ENCODE measurements around the gene PPP4R2.
"Not testable (repeated sequence)": the region's sequence is repeated elsewhere in the genome, so short reads cannot be mapped to it uniquely, and the experiment has no call there.

The PPP4R2 gene

GRCh38 chr3:73026760-73027113 is 30.1 kb downstream of the PPP4R2 start:
- DNase-seq: no peak

- DNase-seq: no peak
Measured at GRCh38 chr3:73028803-73029202, 32.2 kb downstream of the PPP4R2 start.

GRCh38 chr3:73029321-73029796 is 32.7 kb downstream of the PPP4R2 start:
- no peak for DNase-seq

GRCh38 chr3:73030073-73030597 is 33.5 kb downstream of the PPP4R2 start:
- no peak for DNase-seq

- DNase-seq: no peak
Measured at GRCh38 chr3:73031573-73032103, 35.0 kb downstream of the PPP4R2 start.

- no peak for DNase-seq
Measured at GRCh38 chr3:73036694-73037591, 40.3 kb downstream of the PPP4R2 start.

- no peak for DNase-seq
Measured at GRCh38 chr3:73041537-73041936, 44.9 kb downstream of the PPP4R2 start.

GRCh38 chr3:73043414-73043813 is 46.8 kb downstream of the PPP4R2 start:
- DNase-seq: no peak

- no peak for DNase-seq
Measured at GRCh38 chr3:73045391-73045790, 48.8 kb downstream of the PPP4R2 start.

- DNase-seq: no peak
Measured at GRCh38 chr3:73046195-73046594, 49.6 kb downstream of the PPP4R2 start.

- DNase-seq: no peak
Measured at GRCh38 chr3:73049319-73049718, 52.7 kb downstream of the PPP4R2 start.

- no peak for DNase-seq
Measured at GRCh38 chr3:73052857-73053256, 56.2 kb downstream of the PPP4R2 start.

GRCh38 chr3:73055583-73055982 is 59.0 kb downstream of the PPP4R2 start:
- no peak for DNase-seq

GRCh38 chr3:73056014-73056844 is 59.6 kb downstream of the PPP4R2 start:
- DNase-seq: peak; percentile 28

- DNase-seq: no peak
Measured at GRCh38 chr3:73056845-73057150, 60.2 kb downstream of the PPP4R2 start.

- no peak for DNase-seq
Measured at GRCh38 chr3:73060302-73060723, 63.7 kb downstream of the PPP4R2 start.

GRCh38 chr3:73061416-73061815 is 64.8 kb downstream of the PPP4R2 start, which contains the start of gene EBLN2:
Gene EBLN2, plus strand, starts transcription at chr3:73061659. Its CDS starts 423 bp downstream, at chr3:73062082.
- DNase-seq: no peak

- not testable (repeated sequence) for DNase-seq
Measured at GRCh38 chr3:73066243-73066642, 69.6 kb downstream of the PPP4R2 start.

GRCh38 chr3:73068419-73068818 is 71.8 kb downstream of the PPP4R2 start:
- no peak for DNase-seq

GRCh38 chr3:73069187-73069586 is 72.6 kb downstream of the PPP4R2 start:
- no peak for DNase-seq

- no peak for DNase-seq
Measured at GRCh38 chr3:73069775-73070444, 73.3 kb downstream of the PPP4R2 start.

GRCh38 chr3:73070675-73071575 is 74.3 kb downstream of the PPP4R2 start:
- DNase-seq: no peak

Data from NCI-H1436 (cell line).